A549 (cell line): ENCODE results near the gene AP3S2.

Experiments used
- CBX8 ChIP-seq: fragments of 200-600 bp; sonication (generic); IDR thresholded peaks from 2 replicates; pipeline ENCODE4 v1.6.1; 2016
- CEBPB ChIP-seq, 2 experiments: fragments of >200 bp in 1 of 2; sonication (Bioruptor Twin) in 1 of 2; formaldehyde crosslinking in 1 of 2; IDR thresholded peaks; 2 replicates each; pipeline ENCODE4 v1.6.1; 2012 to 2016
- EP300 ChIP-seq, 2 experiments: fragments of >200 bp; sonication (Bioruptor Twin); formaldehyde crosslinking; IDR thresholded peaks; 2 replicates in 1 of 2; 3 replicates in 1 of 2; pipeline ENCODE4 v1.6.1; 2016 to 2017
- JUN ChIP-seq, 2 experiments: fragments of >200 bp; sonication (Bioruptor Twin); formaldehyde crosslinking; IDR thresholded peaks; 2 replicates in 1 of 2; 3 replicates in 1 of 2; pipeline ENCODE4 v1.6.1; 2016 to 2017
- POLR2A ChIP-seq: IDR thresholded peaks from 2 replicates; pipeline ENCODE4 v1.6.1; 2012; ENCODE audit warnings: mild to moderate bottlenecking, low read length
- POLR2AphosphoS2 ChIP-seq: conservative IDR thresholded peaks from 2 replicates; pipeline ENCODE4 v1.6.1; 2012; ENCODE audit warnings: low read length, improper control_type of control experiment, inconsistent platforms
- REST ChIP-seq: fragments of 200-600 bp; sonication (generic); IDR thresholded peaks from 2 replicates; pipeline ENCODE4 v1.6.1; 2016; ENCODE audit warnings: antibody characterized with exemption, mild to moderate bottlenecking, moderate library complexity
- SMC3 ChIP-seq: fragments of >200 bp; sonication (Bioruptor Twin); formaldehyde crosslinking; IDR thresholded peaks from 3 replicates; pipeline ENCODE4 v1.6.1; 2018; ENCODE audit warnings: inconsistent platforms
- TF ChIP-seq, protein P1 (sequence below): fragments of 150-350 bp; IDR thresholded peaks from 2 replicates; pipeline ENCODE4 v1.6.1; 2014; ENCODE audit warnings: low read depth, mild to moderate bottlenecking, low read length
- TF ChIP-seq, protein P2 (sequence below): fragments of >200 bp; sonication (Bioruptor Twin); formaldehyde crosslinking; IDR thresholded peaks from 3 replicates; pipeline ENCODE4 v1.5.1; 2016
- TF ChIP-seq, protein P3 (sequence below): fragments of 450-650 bp; IDR thresholded peaks from 2 replicates; pipeline ENCODE4 v1.6.1; 2014; ENCODE audit warnings: antibody characterized with exemption

DNA sequence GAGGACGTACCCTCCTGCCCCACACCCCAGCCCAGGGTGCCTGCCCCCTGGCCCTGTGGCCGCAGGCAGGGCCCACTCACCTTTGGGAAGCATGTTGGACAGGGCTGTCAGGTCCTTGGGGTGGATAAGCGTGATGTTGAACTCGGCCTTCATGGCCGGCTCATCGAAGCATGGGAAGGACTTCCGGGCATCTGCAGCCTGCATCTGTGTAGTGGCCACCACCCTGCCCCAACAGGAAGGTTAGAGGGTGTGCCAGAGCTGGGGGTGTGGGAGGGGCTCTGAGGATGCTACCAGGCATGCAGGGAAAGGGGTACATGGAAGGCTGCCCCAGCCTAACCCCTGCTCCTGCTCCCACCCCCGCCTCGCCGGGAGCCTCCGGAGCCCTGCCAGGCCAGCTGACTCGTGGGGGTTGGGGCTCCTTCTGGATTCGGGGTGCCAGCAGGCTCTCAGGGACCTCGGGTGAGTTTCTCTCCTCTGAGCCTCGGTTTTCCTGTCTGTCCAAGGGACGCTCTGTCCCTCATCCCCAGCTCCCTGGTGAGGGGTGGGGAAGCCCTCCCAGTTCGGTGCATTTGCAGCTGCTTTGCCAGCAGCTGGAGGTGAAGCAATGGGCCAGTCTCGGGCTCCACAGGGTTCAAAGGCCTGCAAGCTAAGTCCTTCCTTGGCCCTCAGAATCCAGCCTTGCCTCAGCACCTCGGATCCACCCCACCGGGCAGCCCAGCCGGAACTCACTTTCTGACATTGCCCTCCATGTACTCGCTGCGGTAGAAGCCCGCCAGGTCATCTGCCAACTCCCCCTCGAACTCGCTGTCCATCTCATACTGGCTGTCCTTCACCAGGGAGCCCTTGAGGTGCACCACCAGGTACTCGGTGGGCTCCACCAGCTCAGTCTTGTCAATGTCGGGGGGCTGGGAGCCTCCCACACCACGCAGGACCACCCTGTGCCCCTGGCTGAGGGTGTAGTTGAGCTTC is 88.3 kb downstream of the AP3S2 start:
- TF ChIP-seq, protein P1, sequence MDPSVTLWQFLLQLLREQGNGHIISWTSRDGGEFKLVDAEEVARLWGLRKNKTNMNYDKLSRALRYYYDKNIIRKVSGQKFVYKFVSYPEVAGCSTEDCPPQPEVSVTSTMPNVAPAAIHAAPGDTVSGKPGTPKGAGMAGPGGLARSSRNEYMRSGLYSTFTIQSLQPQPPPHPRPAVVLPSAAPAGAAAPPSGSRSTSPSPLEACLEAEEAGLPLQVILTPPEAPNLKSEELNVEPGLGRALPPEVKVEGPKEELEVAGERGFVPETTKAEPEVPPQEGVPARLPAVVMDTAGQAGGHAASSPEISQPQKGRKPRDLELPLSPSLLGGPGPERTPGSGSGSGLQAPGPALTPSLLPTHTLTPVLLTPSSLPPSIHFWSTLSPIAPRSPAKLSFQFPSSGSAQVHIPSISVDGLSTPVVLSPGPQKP: no peak
- TF ChIP-seq, protein P2, sequence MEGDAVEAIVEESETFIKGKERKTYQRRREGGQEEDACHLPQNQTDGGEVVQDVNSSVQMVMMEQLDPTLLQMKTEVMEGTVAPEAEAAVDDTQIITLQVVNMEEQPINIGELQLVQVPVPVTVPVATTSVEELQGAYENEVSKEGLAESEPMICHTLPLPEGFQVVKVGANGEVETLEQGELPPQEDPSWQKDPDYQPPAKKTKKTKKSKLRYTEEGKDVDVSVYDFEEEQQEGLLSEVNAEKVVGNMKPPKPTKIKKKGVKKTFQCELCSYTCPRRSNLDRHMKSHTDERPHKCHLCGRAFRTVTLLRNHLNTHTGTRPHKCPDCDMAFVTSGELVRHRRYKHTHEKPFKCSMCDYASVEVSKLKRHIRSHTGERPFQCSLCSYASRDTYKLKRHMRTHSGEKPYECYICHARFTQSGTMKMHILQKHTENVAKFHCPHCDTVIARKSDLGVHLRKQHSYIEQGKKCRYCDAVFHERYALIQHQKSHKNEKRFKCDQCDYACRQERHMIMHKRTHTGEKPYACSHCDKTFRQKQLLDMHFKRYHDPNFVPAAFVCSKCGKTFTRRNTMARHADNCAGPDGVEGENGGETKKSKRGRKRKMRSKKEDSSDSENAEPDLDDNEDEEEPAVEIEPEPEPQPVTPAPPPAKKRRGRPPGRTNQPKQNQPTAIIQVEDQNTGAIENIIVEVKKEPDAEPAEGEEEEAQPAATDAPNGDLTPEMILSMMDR: no peak
- no peak for TF ChIP-seq CEBPB (IDR thresholded peaks at IDR 0.05)
- no peak for TF ChIP-seq POLR2AphosphoS2
- TF ChIP-seq SMC3: no peak
- no peak for TF ChIP-seq REST
- TF ChIP-seq EP300 (IDR thresholded peaks at IDR 0.05): no peak
- TF ChIP-seq, protein P3, sequence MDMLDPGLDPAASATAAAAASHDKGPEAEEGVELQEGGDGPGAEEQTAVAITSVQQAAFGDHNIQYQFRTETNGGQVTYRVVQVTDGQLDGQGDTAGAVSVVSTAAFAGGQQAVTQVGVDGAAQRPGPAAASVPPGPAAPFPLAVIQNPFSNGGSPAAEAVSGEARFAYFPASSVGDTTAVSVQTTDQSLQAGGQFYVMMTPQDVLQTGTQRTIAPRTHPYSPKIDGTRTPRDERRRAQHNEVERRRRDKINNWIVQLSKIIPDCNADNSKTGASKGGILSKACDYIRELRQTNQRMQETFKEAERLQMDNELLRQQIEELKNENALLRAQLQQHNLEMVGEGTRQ: no peak
- no peak for TF ChIP-seq POLR2A
- no peak for TF ChIP-seq CBX8
- TF ChIP-seq JUN (IDR thresholded peaks at IDR 0.05): no peak
